ENCODE measurements around the gene CDC34. TPM values are rescaled to one million over a fixed set of nuclear protein-coding genes. Genes with fewer than 3 reads are reported as not detected.

The CDC34 gene
- total RNA-seq, 1 experiment from 2014 or later: 93.3 TPM

DNA sequence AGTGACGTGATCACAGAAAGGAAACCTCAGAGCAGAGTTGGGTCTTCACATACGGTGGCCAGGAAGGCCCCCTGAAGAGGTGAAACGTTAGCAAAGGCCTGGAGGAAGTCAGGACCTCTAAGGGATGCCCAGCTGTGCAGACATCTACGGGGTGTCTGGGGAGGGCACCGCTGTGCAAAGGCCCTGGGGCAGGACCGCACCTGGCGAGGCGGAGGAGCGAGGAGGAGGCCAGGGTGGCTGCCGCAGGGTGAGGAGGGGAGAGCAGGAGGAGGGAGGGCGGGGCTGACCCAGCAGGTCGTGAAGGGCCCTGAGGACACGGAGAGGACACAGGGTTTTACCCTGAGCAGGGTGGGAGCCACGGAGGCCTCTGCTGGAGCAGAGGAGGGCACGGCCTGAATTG, 47.1 kb upstream of the CDC34 start:
- Histone ChIP-seq H3K9me2 (ENCODE audit: insufficient read depth) (no peaks in the 10 kb centered on the region), H2AFZ (no peak overlapping the region), H3K4me3 (no peak overlapping the region), H3K27me3 (ENCODE audit: insufficient read depth, low read depth) (no peaks in the 10 kb centered on the region), H3K4me2 (no peak overlapping the region), H3K36me3 (ENCODE audit: low read depth) (no peaks in the 10 kb centered on the region), H4K20me1 (ENCODE audit: insufficient read depth) (no peaks in the 10 kb centered on the region), H3K79me2 (ENCODE audit: low read depth) (peaks cover 6% of the 10 kb centered on the region; the same call in 1 of the 2 replicates), H3K4me1 (replicated peaks; ENCODE audit: insufficient read depth) (peaks cover 11% of the 10 kb centered on the region; the same call in 1 of the 2 replicates), H3K27ac (no peak overlapping the region), H3K9me3 (ENCODE audit: insufficient read depth, low read depth) (no peaks in the 10 kb centered on the region), H3F3A (ENCODE audit: insufficient read depth, low read depth) (peaks cover 17% of the 10 kb centered on the region; the same call in 1 of the 2 replicates)
- intact Hi-C loops (cut with micrococcal nuclease; ENCODE audit: unreplicated experiment): no loop called here
- no peak for DNase-seq
- BruUV-seq (replicated peaks): no TSS peak
- TF ChIP-seq EZH2 (IDR thresholded peaks at IDR 0.05; ENCODE audit: low read depth): no peak
- TF ChIP-seq, protein P1, sequence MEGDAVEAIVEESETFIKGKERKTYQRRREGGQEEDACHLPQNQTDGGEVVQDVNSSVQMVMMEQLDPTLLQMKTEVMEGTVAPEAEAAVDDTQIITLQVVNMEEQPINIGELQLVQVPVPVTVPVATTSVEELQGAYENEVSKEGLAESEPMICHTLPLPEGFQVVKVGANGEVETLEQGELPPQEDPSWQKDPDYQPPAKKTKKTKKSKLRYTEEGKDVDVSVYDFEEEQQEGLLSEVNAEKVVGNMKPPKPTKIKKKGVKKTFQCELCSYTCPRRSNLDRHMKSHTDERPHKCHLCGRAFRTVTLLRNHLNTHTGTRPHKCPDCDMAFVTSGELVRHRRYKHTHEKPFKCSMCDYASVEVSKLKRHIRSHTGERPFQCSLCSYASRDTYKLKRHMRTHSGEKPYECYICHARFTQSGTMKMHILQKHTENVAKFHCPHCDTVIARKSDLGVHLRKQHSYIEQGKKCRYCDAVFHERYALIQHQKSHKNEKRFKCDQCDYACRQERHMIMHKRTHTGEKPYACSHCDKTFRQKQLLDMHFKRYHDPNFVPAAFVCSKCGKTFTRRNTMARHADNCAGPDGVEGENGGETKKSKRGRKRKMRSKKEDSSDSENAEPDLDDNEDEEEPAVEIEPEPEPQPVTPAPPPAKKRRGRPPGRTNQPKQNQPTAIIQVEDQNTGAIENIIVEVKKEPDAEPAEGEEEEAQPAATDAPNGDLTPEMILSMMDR (conservative IDR thresholded peaks at IDR 0.05): no peak
- ChIA-PET CTCF (no interaction called here), POLR2A (ENCODE audit: unreplicated experiment) (no interaction called here)

DNA sequence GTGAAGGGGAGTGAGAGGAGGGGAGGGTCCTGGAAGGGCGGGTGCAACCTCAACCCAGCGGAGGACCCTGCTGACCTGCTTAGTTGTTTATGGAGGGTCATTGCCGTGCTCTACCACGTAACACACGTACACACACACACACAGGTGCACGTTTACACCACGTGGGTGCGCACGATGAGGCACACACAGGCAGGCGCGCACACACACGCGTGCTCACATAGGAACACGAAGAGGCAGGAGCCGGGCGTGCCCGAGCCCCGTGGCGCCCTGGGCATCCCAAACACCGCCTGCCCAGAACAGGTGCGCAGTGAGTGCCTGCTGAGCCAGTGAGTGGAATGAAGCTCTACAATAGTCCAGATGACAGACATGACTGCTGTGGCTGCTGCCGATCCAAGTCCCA, 46.5 kb upstream of the CDC34 start:
- H4K20me1 ChIP-seq (ENCODE audit: insufficient read depth): no peaks in the 10 kb centered on the region
- H3K4me1 ChIP-seq (replicated peaks; ENCODE audit: insufficient read depth): peaks cover 11% of the 10 kb centered on the region; the same call in 1 of the 2 replicates
- H3K36me3 ChIP-seq (ENCODE audit: low read depth): no peaks in the 10 kb centered on the region
- intact Hi-C loops (cut with micrococcal nuclease; ENCODE audit: unreplicated experiment): no loop called here
- no peaks in the 10 kb centered on the region for H3K27me3 ChIP-seq (ENCODE audit: insufficient read depth, low read depth)
- no peaks in the 10 kb centered on the region for H3K9me2 ChIP-seq (ENCODE audit: insufficient read depth)
- H3K4me3 ChIP-seq: no peak overlapping the region
- CTCF ChIA-PET: no interaction called here
- H3K9me3 ChIP-seq (ENCODE audit: insufficient read depth, low read depth): no peaks in the 10 kb centered on the region
- H2AFZ ChIP-seq: no peak overlapping the region
- H3K27ac ChIP-seq: no peak overlapping the region
- H3F3A ChIP-seq (ENCODE audit: insufficient read depth, low read depth): peaks cover 16% of the 10 kb centered on the region
- no TSS peak for BruUV-seq (replicated peaks)
- H3K4me2 ChIP-seq: no peak overlapping the region
- H3K79me2 ChIP-seq (ENCODE audit: low read depth): peaks cover 6% of the 10 kb centered on the region; the same call in 1 of the 2 replicates
- no peak for DNase-seq
- POLR2A ChIA-PET (ENCODE audit: unreplicated experiment): no interaction called here
- no peak for TF ChIP-seq EZH2 (IDR thresholded peaks at IDR 0.05; ENCODE audit: low read depth)
- TF ChIP-seq, protein P1 (conservative IDR thresholded peaks at IDR 0.05): no peak

DNA sequence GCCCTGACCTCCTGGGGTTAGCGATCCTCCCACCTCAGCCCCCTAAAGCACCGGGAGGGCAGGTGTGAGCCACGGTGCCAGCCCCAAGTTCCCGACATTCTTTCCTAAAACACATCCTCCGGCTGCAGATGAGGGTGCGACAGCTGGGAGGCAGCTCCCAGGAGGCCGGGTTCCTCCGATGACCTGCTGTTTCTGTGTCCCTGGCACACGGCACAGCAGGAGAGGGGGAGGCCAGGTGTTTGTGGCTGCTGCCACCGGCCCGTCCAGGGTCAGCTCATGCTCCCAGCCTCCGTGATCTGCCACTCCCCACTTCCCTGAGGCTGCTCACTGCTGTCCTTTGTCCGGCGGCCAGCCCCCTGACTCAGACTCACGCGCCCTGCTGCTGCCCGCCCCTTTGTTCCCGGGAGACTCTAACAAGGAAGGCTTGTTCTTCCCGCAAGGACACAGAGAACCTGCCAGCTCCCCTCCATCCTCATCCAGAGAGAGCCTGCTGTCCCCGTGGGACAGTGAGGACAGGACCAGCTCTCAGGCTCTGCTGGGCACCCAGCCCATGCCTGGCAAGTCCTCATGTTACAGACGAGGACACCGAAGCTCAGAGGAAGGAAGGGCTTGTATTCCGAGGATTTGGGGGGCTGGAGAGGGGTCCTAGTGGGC, 45.9 kb upstream of the CDC34 start:
- intact Hi-C loops (cut with micrococcal nuclease; ENCODE audit: unreplicated experiment): no loop called here
- DNase-seq: peak; percentile 58 to 60
- H3K9me3 ChIP-seq (ENCODE audit: insufficient read depth, low read depth): no peaks in the 10 kb centered on the region
- no peaks in the 10 kb centered on the region for H3K27me3 ChIP-seq (ENCODE audit: insufficient read depth, low read depth)
- H3F3A ChIP-seq (ENCODE audit: insufficient read depth, low read depth): peaks cover 18% of the 10 kb centered on the region
- H3K9me2 ChIP-seq (ENCODE audit: insufficient read depth): no peaks in the 10 kb centered on the region
- H3K4me1 ChIP-seq (replicated peaks; ENCODE audit: insufficient read depth): peaks cover 11% of the 10 kb centered on the region; the same call in 1 of the 2 replicates
- no peak overlapping the region; the same call in 1 of the 2 replicates for H2AFZ ChIP-seq
- H3K4me2 ChIP-seq: peak overlapping the region; percentile 52
- POLR2A ChIA-PET (ENCODE audit: unreplicated experiment): no interaction called here
- peaks cover 6% of the 10 kb centered on the region; the same call in 1 of the 2 replicates for H3K79me2 ChIP-seq (ENCODE audit: low read depth)
- TF ChIP-seq EZH2 (IDR thresholded peaks at IDR 0.05; ENCODE audit: low read depth): no peak
- TF ChIP-seq, protein P1 (conservative IDR thresholded peaks at IDR 0.05): no peak
- no peaks in the 10 kb centered on the region for H3K36me3 ChIP-seq (ENCODE audit: low read depth)
- no peaks in the 10 kb centered on the region for H4K20me1 ChIP-seq (ENCODE audit: insufficient read depth)
- CTCF ChIA-PET: no interaction called here
- H3K4me3 ChIP-seq: no peak overlapping the region
- H3K27ac ChIP-seq: no peak overlapping the region
- BruUV-seq (replicated peaks): no TSS peak
